ENCODE results near the gene ARHGEF12.

DNA sequence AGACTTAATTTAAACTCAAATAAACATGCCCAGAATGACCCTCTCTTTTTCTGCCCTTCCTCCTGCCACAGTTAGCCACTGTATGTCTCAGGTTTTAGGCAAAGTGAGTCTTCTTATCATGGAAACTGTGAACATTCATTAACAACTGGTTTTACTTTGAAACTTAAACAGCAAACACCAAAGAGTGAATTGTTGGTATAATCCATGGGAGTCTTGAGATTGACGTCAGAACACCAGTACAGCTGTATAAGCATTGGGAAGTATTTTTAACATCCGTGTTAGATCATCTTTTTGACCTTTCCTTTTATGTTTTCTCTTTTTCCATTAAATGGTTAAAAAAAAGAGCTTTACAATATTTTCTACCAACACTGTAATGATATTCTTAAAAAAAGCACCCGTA, 38.9 kb downstream of the ARHGEF12 start:
- TF ChIP-seq, protein P1, sequence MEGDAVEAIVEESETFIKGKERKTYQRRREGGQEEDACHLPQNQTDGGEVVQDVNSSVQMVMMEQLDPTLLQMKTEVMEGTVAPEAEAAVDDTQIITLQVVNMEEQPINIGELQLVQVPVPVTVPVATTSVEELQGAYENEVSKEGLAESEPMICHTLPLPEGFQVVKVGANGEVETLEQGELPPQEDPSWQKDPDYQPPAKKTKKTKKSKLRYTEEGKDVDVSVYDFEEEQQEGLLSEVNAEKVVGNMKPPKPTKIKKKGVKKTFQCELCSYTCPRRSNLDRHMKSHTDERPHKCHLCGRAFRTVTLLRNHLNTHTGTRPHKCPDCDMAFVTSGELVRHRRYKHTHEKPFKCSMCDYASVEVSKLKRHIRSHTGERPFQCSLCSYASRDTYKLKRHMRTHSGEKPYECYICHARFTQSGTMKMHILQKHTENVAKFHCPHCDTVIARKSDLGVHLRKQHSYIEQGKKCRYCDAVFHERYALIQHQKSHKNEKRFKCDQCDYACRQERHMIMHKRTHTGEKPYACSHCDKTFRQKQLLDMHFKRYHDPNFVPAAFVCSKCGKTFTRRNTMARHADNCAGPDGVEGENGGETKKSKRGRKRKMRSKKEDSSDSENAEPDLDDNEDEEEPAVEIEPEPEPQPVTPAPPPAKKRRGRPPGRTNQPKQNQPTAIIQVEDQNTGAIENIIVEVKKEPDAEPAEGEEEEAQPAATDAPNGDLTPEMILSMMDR (IDR thresholded peaks at IDR 0.05) = no peak
- TF ChIP-seq POLR2A (IDR thresholded peaks at IDR 0.05) (no peak), POLR2AphosphoS5 (IDR thresholded peaks at IDR 0.05) (no peak), EP300 (IDR thresholded peaks at IDR 0.05) (no peak)
